GM23338 (cell line): ENCODE results near the gene CDH4. TPM values are rescaled to one million over a fixed set of nuclear protein-coding genes. Genes with fewer than 3 reads are reported as not detected.

ENCODE experiments used
- ATAC-seq: fragments of 200-7000 bp; cut with Tn5 transposase; 3 replicates; pipeline ENCODE4 v1.9.1; 2020
- DNase-seq: peaks from one replicate; pipeline ENCODE4 v3.0.0-alpha.2; 2015; ENCODE audit warnings: low spot score
- H2AFZ ChIP-seq: fragments of 200-600 bp; sonication (generic); 2 replicates; pipeline ENCODE4 v1.8.0; 2016; ENCODE audit warnings: antibody characterized with exemption, mild to moderate bottlenecking, moderate library complexity
- H3F3A ChIP-seq: fragments of 200-600 bp; sonication (generic); replicated peaks from 2 replicates; pipeline ENCODE4 v1.8.0; 2017; ENCODE audit warnings: antibody characterized with exemption, mixed run types, low read depth
- H3K27ac ChIP-seq: fragments of 200-600 bp; sonication (generic); 2 replicates; pipeline ENCODE4 v1.6.1; 2016; ENCODE audit warnings: low read depth
- H3K27me3 ChIP-seq: fragments of 200-600 bp; sonication (generic); 2 replicates; pipeline ENCODE4 v1.8.0; 2016; ENCODE audit warnings: mild to moderate bottlenecking, mixed run types, moderate library complexity; ENCODE audit not compliant: insufficient read depth
- H3K36me3 ChIP-seq: fragments of 200-600 bp; sonication (generic); 2 replicates; pipeline ENCODE4 v1.8.0; 2016; ENCODE audit warnings: mild to moderate bottlenecking; ENCODE audit not compliant: insufficient read depth
- H3K4me1 ChIP-seq: fragments of 200-600 bp; sonication (generic); 2 replicates; pipeline ENCODE4 v1.8.0; 2016; ENCODE audit warnings: mild to moderate bottlenecking, moderate library complexity; ENCODE audit not compliant: insufficient read depth
- H3K4me2 ChIP-seq: fragments of 200-600 bp; sonication (generic); 2 replicates; pipeline ENCODE4 v1.7.1; 2017; ENCODE audit warnings: mixed run types
- H3K4me3 ChIP-seq: fragments of 200-600 bp; sonication (generic); 2 replicates; pipeline ENCODE4 v1.6.1; 2016; ENCODE audit warnings: mixed run types
- H3K79me2 ChIP-seq: fragments of 200-600 bp; sonication (generic); replicated peaks from 2 replicates; pipeline ENCODE4 v1.8.0; 2017; ENCODE audit warnings: mild to moderate bottlenecking; ENCODE audit not compliant: insufficient read depth
- H3K9me2 ChIP-seq: fragments of 200-600 bp; sonication (generic); 2 replicates; pipeline ENCODE4 v1.8.0; 2017; ENCODE audit not compliant: insufficient read depth
- H4K20me1 ChIP-seq: fragments of 200-600 bp; sonication (generic); replicated peaks from 2 replicates; pipeline ENCODE4 v1.8.0; 2017; ENCODE audit warnings: mild to moderate bottlenecking; ENCODE audit not compliant: insufficient read depth
- H3K27ac Mint-ChIP-seq: 2 replicates; pipeline ENCODE4 v1.8.0; 2020; ENCODE audit warnings: inconsistent platforms, mild to moderate bottlenecking, moderate library complexity, mixed read lengths
- H3K27me3 Mint-ChIP-seq: 3 replicates; pipeline ENCODE4 v1.8.0; 2022; ENCODE audit warnings: low read depth, mild to moderate bottlenecking, moderate library complexity, mixed read lengths, inconsistent platforms; ENCODE audit not compliant: insufficient read depth, poor library complexity
- H3K36me3 Mint-ChIP-seq: 3 replicates; pipeline ENCODE4 v1.8.0; 2021; ENCODE audit warnings: low read depth, mild to moderate bottlenecking, inconsistent platforms, moderate library complexity, mixed read lengths
- H3K4me1 Mint-ChIP-seq: 3 replicates; pipeline ENCODE4 v1.8.0; 2020; ENCODE audit warnings: mild to moderate bottlenecking, inconsistent platforms, mixed read lengths
- H3K4me3 Mint-ChIP-seq: 3 replicates; pipeline ENCODE4 v1.8.0; 2021; ENCODE audit warnings: moderate library complexity, mild to moderate bottlenecking, inconsistent platforms, mixed read lengths
- H3K9me3 Mint-ChIP-seq: 3 replicates; pipeline ENCODE4 v1.8.0; 2020; ENCODE audit warnings: moderate library complexity, mild to moderate bottlenecking, inconsistent platforms, mixed read lengths
- CTCF ChIP-seq, 2 experiments: fragments of 200-600 bp in 1 of 2; sonication (generic) in 1 of 2; conservative IDR thresholded peaks; 2 replicates each; pipeline versions ENCODE4 v1.5.1 to v1.6.1; 2016 to 2017; ENCODE audit warnings: antibody characterized with exemption in 2 of 2, low read depth in 2 of 2, mild to moderate bottlenecking in 2 of 2, moderate library complexity in 1 of 2
- ETS1 ChIP-seq: IDR thresholded peaks from 2 replicates; pipeline ENCODE4 v1.6.1; 2016; ENCODE audit warnings: antibody characterized with exemption
- EZH2 ChIP-seq: fragments of 200-600 bp; sonication (generic); IDR thresholded peaks from one replicate; pipeline ENCODE4 v1.8.0; 2017; ENCODE audit warnings: antibody characterized with exemption, mild to moderate bottlenecking, low read depth; ENCODE audit not compliant: unreplicated experiment
- NANOG ChIP-seq: IDR thresholded peaks from 2 replicates; pipeline ENCODE4 v1.6.1; 2016; ENCODE audit warnings: antibody characterized with exemption, borderline replicate concordance
- POLR2AphosphoS5 ChIP-seq: IDR thresholded peaks from 2 replicates; pipeline ENCODE4 v1.6.1; 2016; ENCODE audit warnings: antibody characterized with exemption, low read depth
- REST ChIP-seq: IDR thresholded peaks from one replicate; pipeline ENCODE4 v1.6.1; 2018; ENCODE audit warnings: antibody characterized with exemption; ENCODE audit not compliant: unreplicated experiment
- ZNF114 ChIP-seq: fragments of 250-450 bp; sonication (Bioruptor Pico); IDR thresholded peaks from 2 replicates; pipeline ENCODE4 v1.5.0; 2020; ENCODE audit warnings: mild to moderate bottlenecking, moderate library complexity
- ZNF331 ChIP-seq: fragments of 250-450 bp; sonication (Bioruptor Pico); IDR thresholded peaks from 2 replicates; pipeline ENCODE4 v1.5.0; 2020; ENCODE audit warnings: low read depth, mild to moderate bottlenecking, moderate library complexity
- polyA plus RNA-seq: library from polyadenylated mRNA; unstranded; fragments of >200 nt; fragmentation: Nextera tagmentation; extraction: Ambion mirVana; gene quantifications from 2 replicates; pipeline ENCODE4 v1.2.1, GENCODE V29; 2016
- total RNA-seq: library from RNA; depleted of rRNA; stranded (reverse); fragments of >200 nt; shearing (Covaris generic); gene quantifications from 2 replicates; pipeline ENCODE4 v1.2.3, GENCODE V29; 2014

Gene CDH4
- total and polyA plus RNA-seq, 2 experiments from 2014 or later, result 1.2 to 4.2 TPM

DNA sequence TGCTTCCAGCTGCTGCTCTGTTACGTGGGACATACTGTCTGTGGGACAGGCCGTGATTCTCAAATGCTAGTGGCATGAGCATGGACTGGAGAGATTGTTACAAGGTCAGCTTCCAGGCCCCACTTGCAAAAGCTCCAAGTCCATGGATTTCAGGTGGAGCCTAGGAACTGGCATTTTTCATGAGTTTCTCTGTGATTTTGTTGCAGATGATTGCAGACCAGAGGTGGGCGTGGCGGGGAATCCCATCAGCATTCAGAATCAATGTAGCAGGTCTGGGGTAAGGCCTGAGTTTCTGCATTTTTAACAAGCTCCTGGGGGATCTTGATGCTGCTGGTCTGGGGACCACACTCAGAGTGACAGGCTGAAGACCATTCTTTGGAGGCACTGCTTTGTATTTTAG is 2.4 kb upstream of the CDH4 start (continued):
- TF ChIP-seq ETS1, result no peak

- H3K27me3 ChIP-seq, result peaks cover 89% of the 10 kb centered on the region
- DNase-seq, result peak; percentile 13
- peaks cover 10% of the 10 kb centered on the region; the same call in 1 of the 2 replicates for H4K20me1 ChIP-seq
- 0 out of 2 replicates have a peak, but pooled peaks cover 3% of the 10 kb centered on the region for H3F3A ChIP-seq
- H3K4me3 Mint-ChIP-seq, result no peak overlapping the region
- peak overlapping the region; percentile 66 for H3K4me3 ChIP-seq
- peaks cover 20% of the 10 kb centered on the region for H3K36me3 Mint-ChIP-seq
- no peak for TF ChIP-seq POLR2AphosphoS5
- TF ChIP-seq ETS1, result no peak
- peak; percentile 47 for TF ChIP-seq EZH2
- TF ChIP-seq ZNF331 (CRISPR knock-in tag), result no peak
- no peaks in the 10 kb centered on the region; the same call in 1 of the 2 replicates for H3K36me3 ChIP-seq
- peaks cover 22% of the 10 kb centered on the region for H3K4me1 Mint-ChIP-seq
- no peak overlapping the region for H3K27ac Mint-ChIP-seq
- no peaks in the 10 kb centered on the region for H3K79me2 ChIP-seq
- no peaks in the 10 kb centered on the region for H3K9me3 Mint-ChIP-seq
- H3K27me3 Mint-ChIP-seq, result peaks cover 60% of the 10 kb centered on the region
- H3K4me1 ChIP-seq, result peaks cover 9% of the 10 kb centered on the region; the same call in 1 of the 2 replicates
- H2AFZ ChIP-seq, result no peak overlapping the region
- no peaks in the 10 kb centered on the region for H3K9me2 ChIP-seq
- H3K4me2 ChIP-seq, result peak overlapping the region; percentile 94
- no peak; the same call in 2 of the 3 replicates for ATAC-seq
- H3K27ac ChIP-seq, result no peak overlapping the region
Observed at GRCh38 chr20:61252601-61253263, 671 bp downstream of the CDH4 start.

- H4K20me1 ChIP-seq, result peaks cover 10% of the 10 kb centered on the region; the same call in 1 of the 2 replicates
- H3K9me2 ChIP-seq, result no peaks in the 10 kb centered on the region
- peak overlapping the region; percentile 94 for H3K4me2 ChIP-seq
- H3K4me3 ChIP-seq, result peak overlapping the region; percentile 66
- Mint-ChIP-seq H3K4me3 (peak overlapping the region; percentile 54; the same call in 2 of the 3 replicates), H3K9me3 (no peaks in the 10 kb centered on the region), H3K36me3 (peaks cover 23% of the 10 kb centered on the region), H3K27ac (no peak overlapping the region), H3K27me3 (peaks cover 58% of the 10 kb centered on the region), H3K4me1 (peaks cover 22% of the 10 kb centered on the region)
- DNase-seq (peak; percentile 69), ATAC-seq (peak; percentile 43)
- no peaks in the 10 kb centered on the region for H3K79me2 ChIP-seq
- H3K36me3 ChIP-seq, result no peaks in the 10 kb centered on the region; the same call in 1 of the 2 replicates
- H3K4me1 ChIP-seq, result peaks cover 9% of the 10 kb centered on the region; the same call in 1 of the 2 replicates
- H2AFZ ChIP-seq, result peak overlapping the region; percentile 91
- H3F3A ChIP-seq, result 0 out of 2 replicates have a peak, but pooled peaks cover 3% of the 10 kb centered on the region
- no peak overlapping the region for H3K27ac ChIP-seq
- TF ChIP-seq ETS1, result no peak
- no peak for TF ChIP-seq NANOG
- peak in 1 of 2 experiments; percentile 20; a peak in 1 of 4 replicates for TF ChIP-seq CTCF (conservative IDR thresholded peaks at IDR 0.05; ENCODE audit: low read depth in 2 of 2)
- no peak for TF ChIP-seq REST
- TF ChIP-seq ZNF114 (CRISPR knock-in tag), result no peak
- H3K27me3 ChIP-seq, result peaks cover 84% of the 10 kb centered on the region
Observed at GRCh38 chr20:61253264-61253639, 1.2 kb downstream of the CDH4 start.
